SH-SY5Y (cell line): ENCODE data around the gene ARPC2.

ENCODE experiments used
- GATA2 ChIP-seq: IDR thresholded peaks from 2 replicates; pipeline ENCODE4 v1.6.1; 2011; ENCODE audit warnings: mild to moderate bottlenecking, low read depth, low read length
- GATA3 ChIP-seq: IDR thresholded peaks from 2 replicates; pipeline ENCODE4 v1.6.1; 2011; ENCODE audit warnings: low read depth, mild to moderate bottlenecking, low read length, moderate library complexity

DNA sequence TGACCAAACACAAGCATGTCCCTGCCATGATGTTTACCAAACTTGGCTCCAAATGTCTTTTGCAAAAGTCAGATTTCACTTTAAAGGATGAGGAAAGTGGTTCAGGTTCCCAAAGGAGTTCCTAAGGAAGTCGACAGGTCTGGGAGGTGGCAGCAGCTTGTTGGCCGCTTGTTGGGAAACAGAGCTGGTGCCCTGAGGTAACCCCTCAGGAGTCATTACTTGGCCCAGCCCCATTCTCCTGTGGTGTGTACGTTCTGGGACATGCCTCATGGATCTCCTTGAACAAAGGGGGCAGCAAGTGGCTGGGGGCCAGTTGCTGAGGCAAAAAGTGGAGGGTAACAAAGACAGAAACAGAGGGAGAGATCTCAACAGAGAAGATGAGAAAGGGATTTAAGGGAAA lies 64.5 kb downstream of the ARPC2 start:
- no peak for TF ChIP-seq GATA3
- TF ChIP-seq GATA2 = no peak
